GM12874 (cell line): ENCODE measurements around the gene RBM44.

ENCODE experiments used
- CTCF ChIP-seq: IDR thresholded peaks from 2 replicates; pipeline ENCODE4 v1.5.1; 2011; ENCODE audit warnings: low read depth, mild to moderate bottlenecking, control low read depth, low read length, moderate library complexity; ENCODE audit not compliant: insufficient read depth

The RBM44 gene

GRCh38 chr2:237841051-237841450 lies 42.5 kb downstream of the RBM44 start:
- TF ChIP-seq CTCF = no peak

- no peak for TF ChIP-seq CTCF
These were observed 55.7 kb downstream of the RBM44 start for GRCh38 chr2:237854295-237854694.

- TF ChIP-seq CTCF = no peak
These were observed 59.2 kb downstream of the RBM44 start for GRCh38 chr2:237857791-237858190.

GRCh38 chr2:237858294-237859081 lies 59.9 kb downstream of the RBM44 start:
- peak; percentile 80 for TF ChIP-seq CTCF

- TF ChIP-seq CTCF = no peak
These were observed 60.5 kb downstream of the RBM44 start for GRCh38 chr2:237859082-237859433.

GRCh38 chr2:237859533-237860272 lies 61.1 kb downstream of the RBM44 start, which contains the start of gene RAMP1:
Gene RAMP1, plus strand, starts transcription at chr2:237859623. Its CDS starts 53 bp downstream, at chr2:237859676.
- no peak for TF ChIP-seq CTCF

GRCh38 chr2:237860273-237860935 lies 61.8 kb downstream of the RBM44 start:
- no peak for TF ChIP-seq CTCF
